Left renal pelvis (tissue), 4 donors: ENCODE measurements around the gene SMAD5. TPM values are rescaled to one million over a fixed set of nuclear protein-coding genes. Genes with fewer than 3 reads are reported as not detected.

Source experiments
- DNase-seq, 4 donors: peaks; one replicate each; pipeline ENCODE4 v3.0.0-alpha.2; 2013; ENCODE audit warnings: low read depth in 4 of 4, low spot score in 3 of 4
- polyA plus RNA-seq, 4 donors: library from polyadenylated mRNA; unstranded; fragments of 120-200 nt; gene quantifications; one replicate each; pipeline ENCODE4 v1.2.1, GENCODE V29; 2013; ENCODE audit not compliant: insufficient read length in 4 of 4

SMAD5 gene
- polyA plus RNA-seq, 4 donors, result 69.4 to 86.8 (median 74.0) TPM

GRCh38 chr5:136114414-136115125 is 18.1 kb upstream of the SMAD5 start:
- DNase-seq, result no peak

- no peak for DNase-seq
These were observed 17.3 kb upstream of the SMAD5 start for GRCh38 chr5:136115183-136115865.

- no peak for DNase-seq
These were observed 12.1 kb upstream of the SMAD5 start for GRCh38 chr5:136120529-136120928.

- DNase-seq, result no peak
These were observed 9.3 kb upstream of the SMAD5 start for GRCh38 chr5:136123236-136123768.

- no peak for DNase-seq
These were observed 5.1 kb upstream of the SMAD5 start for GRCh38 chr5:136127560-136127959.

GRCh38 chr5:136128481-136128880 is 4.2 kb upstream of the SMAD5 start:
- no peak for DNase-seq

- DNase-seq, result no peak
These were observed 3.2 kb upstream of the SMAD5 start for GRCh38 chr5:136129445-136129844.

GRCh38 chr5:136130581-136130980 is 2.1 kb upstream of the SMAD5 start:
- no peak for DNase-seq

- DNase-seq, result no peak
These were observed 558 bp upstream of the SMAD5 start for GRCh38 chr5:136132087-136132486.

GRCh38 chr5:136133222-136133921 is 727 bp downstream of the SMAD5 start:
- DNase-seq, result peak in 3 of 4 donors; percentile 31 to 40 (median 39)

GRCh38 chr5:136133922-136134379 is 1.3 kb downstream of the SMAD5 start:
- no peak for DNase-seq

GRCh38 chr5:136134653-136135052 is 2.0 kb downstream of the SMAD5 start:
- DNase-seq, result no peak

- no peak for DNase-seq
These were observed 2.9 kb downstream of the SMAD5 start for GRCh38 chr5:136135536-136135935.

- DNase-seq, result no peak
These were observed 5.0 kb downstream of the SMAD5 start for GRCh38 chr5:136137497-136138220.

- no peak for DNase-seq
These were observed 8.9 kb downstream of the SMAD5 start for GRCh38 chr5:136141561-136141960.

- DNase-seq, result no peak
These were observed 10.7 kb downstream of the SMAD5 start for GRCh38 chr5:136143312-136143711.

- no peak for DNase-seq
These were observed 11.1 kb downstream of the SMAD5 start for GRCh38 chr5:136143763-136144162.

GRCh38 chr5:136145030-136145429 is 12.4 kb downstream of the SMAD5 start:
- DNase-seq, result no peak

GRCh38 chr5:136146201-136146600 is 13.6 kb downstream of the SMAD5 start:
- no peak for DNase-seq

- no peak for DNase-seq
These were observed 15.0 kb downstream of the SMAD5 start for GRCh38 chr5:136147632-136148031.

- no peak for DNase-seq
These were observed 17.2 kb downstream of the SMAD5 start for GRCh38 chr5:136149891-136150290.
